Measurements from ENCODE around the gene CRB1.
A peak's percentile ranks its signal among the peaks of the same experiment; 100 is the strongest.

Gene CRB1

DNA sequence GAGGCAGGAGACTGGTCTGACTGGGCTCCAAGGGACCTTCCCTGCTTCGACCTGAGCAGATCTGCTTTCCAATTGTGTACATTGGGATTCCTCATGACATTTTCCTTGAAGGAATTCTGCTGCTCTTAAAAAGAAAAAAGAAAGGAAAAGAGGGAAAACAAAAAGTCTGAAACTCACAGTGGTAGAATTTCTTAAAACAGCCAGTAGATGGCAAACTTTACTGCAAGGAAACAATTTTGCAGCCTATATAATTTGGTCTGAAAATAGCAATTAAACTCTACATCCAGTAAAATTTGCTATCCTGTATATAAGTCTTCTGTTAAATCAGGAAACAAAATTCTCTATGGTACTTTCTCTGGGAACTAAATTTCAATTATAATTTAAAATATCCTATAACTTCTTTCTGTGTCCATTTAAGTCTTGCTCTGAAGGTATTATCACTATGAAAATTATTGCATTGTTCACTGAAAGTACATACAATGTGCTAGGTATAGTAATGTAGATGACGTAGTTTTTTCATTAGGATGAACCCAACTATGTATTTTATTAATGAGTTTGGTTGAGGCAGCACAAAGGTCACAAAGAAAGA, 59.8 kb downstream of the CRB1 start:
- no peaks in the 10 kb centered on the region for H3K9me3 ChIP-seq (ENCODE audit: control insufficient read depth, insufficient read depth, low read depth, low read length)
- CTCF ChIA-PET: interaction anchor here (0.6 to 2.6 kb wide), 15 partner anchors 12 to 272 kb away, joined by 3 to 18 read pairs (median 3); partner anchors contain the start of gene CRB1
- no peak overlapping the region for H3K4me3 ChIP-seq (ENCODE audit: low read depth, low read length)
- no peaks in the 10 kb centered on the region for H3K36me3 ChIP-seq (ENCODE audit: control insufficient read depth in 2 of 2, insufficient read depth in 1 of 2, low read length in 2 of 2)
- no peak overlapping the region for H3K27ac ChIP-seq (ENCODE audit: extremely low read depth, low read depth, low read length)
- no peak for TF ChIP-seq HOXC10 (CRISPR knock-in tag; IDR thresholded peaks at IDR 0.05)
- no peak for TF ChIP-seq ZNF768 (tag by site-specific recombination; IDR thresholded peaks at IDR 0.05)
- no peak for TF ChIP-seq ZNF670 (tag by site-specific recombination; IDR thresholded peaks at IDR 0.05; ENCODE audit: low read depth)
- no peak for TF ChIP-seq OSR2 (tag by site-specific recombination; IDR thresholded peaks at IDR 0.05)
- 0 out of 2 replicates have a peak, but pooled peaks have one; percentile 21 for TF ChIP-seq PRDM1 (tag by site-specific recombination; IDR thresholded peaks at IDR 0.05)
- no peak for TF ChIP-seq ZNF148 (tag by site-specific recombination; IDR thresholded peaks at IDR 0.05; ENCODE audit: borderline replicate concordance)
- TF ChIP-seq ZFP3 (tag by site-specific recombination; IDR thresholded peaks at IDR 0.05; ENCODE audit: low read depth): no peak
- TF ChIP-seq ZSCAN30 (tag by site-specific recombination; IDR thresholded peaks at IDR 0.05): no peak
- no peak for TF ChIP-seq ZNF558 (tag by site-specific recombination; IDR thresholded peaks at IDR 0.05)
- TF ChIP-seq, protein P1, sequence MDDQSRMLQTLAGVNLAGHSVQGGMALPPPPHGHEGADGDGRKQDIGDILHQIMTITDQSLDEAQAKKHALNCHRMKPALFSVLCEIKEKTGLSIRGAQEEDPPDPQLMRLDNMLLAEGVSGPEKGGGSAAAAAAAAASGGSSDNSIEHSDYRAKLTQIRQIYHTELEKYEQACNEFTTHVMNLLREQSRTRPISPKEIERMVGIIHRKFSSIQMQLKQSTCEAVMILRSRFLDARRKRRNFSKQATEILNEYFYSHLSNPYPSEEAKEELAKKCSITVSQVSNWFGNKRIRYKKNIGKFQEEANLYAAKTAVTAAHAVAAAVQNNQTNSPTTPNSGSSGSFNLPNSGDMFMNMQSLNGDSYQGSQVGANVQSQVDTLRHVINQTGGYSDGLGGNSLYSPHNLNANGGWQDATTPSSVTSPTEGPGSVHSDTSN (CRISPR knock-in tag; IDR thresholded peaks at IDR 0.05): no peak
- no peak for TF ChIP-seq ZNF701 (tag by site-specific recombination; IDR thresholded peaks at IDR 0.05)
- TF ChIP-seq ZNF707 (tag by site-specific recombination; IDR thresholded peaks at IDR 0.05): no peak
- no peak for TF ChIP-seq SCRT1 (tag by site-specific recombination; IDR thresholded peaks at IDR 0.05; ENCODE audit: borderline replicate concordance)
- TF ChIP-seq GLI2 (tag by site-specific recombination; IDR thresholded peaks at IDR 0.05; ENCODE audit: borderline replicate concordance, low read depth): no peak
- no peak for TF ChIP-seq GFI1B (tag by site-specific recombination; IDR thresholded peaks at IDR 0.05)
- peak; percentile 77 for TF ChIP-seq ZNF654 (tag by site-specific recombination; IDR thresholded peaks at IDR 0.05; ENCODE audit: low read depth)
- no peak for TF ChIP-seq ZNF664 (tag by site-specific recombination; IDR thresholded peaks at IDR 0.05)
- no peak for TF ChIP-seq TRIM28 (IDR thresholded peaks at IDR 0.05; ENCODE audit: borderline replicate concordance, low read length)
- TF ChIP-seq, protein P2, sequence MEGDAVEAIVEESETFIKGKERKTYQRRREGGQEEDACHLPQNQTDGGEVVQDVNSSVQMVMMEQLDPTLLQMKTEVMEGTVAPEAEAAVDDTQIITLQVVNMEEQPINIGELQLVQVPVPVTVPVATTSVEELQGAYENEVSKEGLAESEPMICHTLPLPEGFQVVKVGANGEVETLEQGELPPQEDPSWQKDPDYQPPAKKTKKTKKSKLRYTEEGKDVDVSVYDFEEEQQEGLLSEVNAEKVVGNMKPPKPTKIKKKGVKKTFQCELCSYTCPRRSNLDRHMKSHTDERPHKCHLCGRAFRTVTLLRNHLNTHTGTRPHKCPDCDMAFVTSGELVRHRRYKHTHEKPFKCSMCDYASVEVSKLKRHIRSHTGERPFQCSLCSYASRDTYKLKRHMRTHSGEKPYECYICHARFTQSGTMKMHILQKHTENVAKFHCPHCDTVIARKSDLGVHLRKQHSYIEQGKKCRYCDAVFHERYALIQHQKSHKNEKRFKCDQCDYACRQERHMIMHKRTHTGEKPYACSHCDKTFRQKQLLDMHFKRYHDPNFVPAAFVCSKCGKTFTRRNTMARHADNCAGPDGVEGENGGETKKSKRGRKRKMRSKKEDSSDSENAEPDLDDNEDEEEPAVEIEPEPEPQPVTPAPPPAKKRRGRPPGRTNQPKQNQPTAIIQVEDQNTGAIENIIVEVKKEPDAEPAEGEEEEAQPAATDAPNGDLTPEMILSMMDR (tag by site-specific recombination; IDR thresholded peaks at IDR 0.05): 0 out of 2 replicates have a peak, but pooled peaks have one; percentile 26
- no peak for TF ChIP-seq OVOL3 (tag by site-specific recombination; IDR thresholded peaks at IDR 0.05)
- no peak for TF ChIP-seq ZNF555 (tag by site-specific recombination; conservative IDR thresholded peaks at IDR 0.05)
- no peak for TF ChIP-seq ZNF362 (tag by site-specific recombination; IDR thresholded peaks at IDR 0.05)
- TF ChIP-seq ZNF335 (tag by site-specific recombination; conservative IDR thresholded peaks at IDR 0.05): no peak
- no peak for TF ChIP-seq ZNF529 (tag by site-specific recombination; IDR thresholded peaks at IDR 0.05; ENCODE audit: insufficient replicate concordance)
- POLR2A ChIA-PET: no interaction called here
- H3K4me1 ChIP-seq (ENCODE audit: control insufficient read depth, insufficient read depth, low read length): no peaks in the 10 kb centered on the region
